Erythroblast (primary cell): ENCODE measurements around the gene HOXB2.
A peak's percentile ranks its signal among the peaks of the same experiment; 100 is the strongest.

Experiments
- DNase-seq, 2 experiments: peaks; one replicate each; lab custom pipeline; 2025; lab: John Stamatoyannopoulos, UW
- GATA1 ChIP-seq: IDR thresholded peaks from 2 replicates; pipeline ENCODE4 v1.6.1; 2011; ENCODE audit warnings: low read depth, mild to moderate bottlenecking, control low read depth, low read length, moderate library complexity
- POLR2A ChIP-seq: IDR thresholded peaks from 2 replicates; pipeline ENCODE4 v1.6.1; 2011; ENCODE audit warnings: mild to moderate bottlenecking, low read length

The HOXB2 gene

GRCh38 chr17:48545022-48545375 is at the start of gene HOXB2:
Gene HOXB2, minus strand, starts transcription at chr17:48545109. Its CDS starts 198 bp downstream, at chr17:48544911.
- peak; percentile 61 to 65 for DNase-seq
- TF ChIP-seq GATA1 (no peak), POLR2A (peak; percentile 33)

GRCh38 chr17:48593840-48594537 is 49.1 kb upstream of the HOXB2 start:
- TF ChIP-seq POLR2A = no peak
- TF ChIP-seq GATA1 = no peak
- DNase-seq = peak; percentile 82 to 88

DNA sequence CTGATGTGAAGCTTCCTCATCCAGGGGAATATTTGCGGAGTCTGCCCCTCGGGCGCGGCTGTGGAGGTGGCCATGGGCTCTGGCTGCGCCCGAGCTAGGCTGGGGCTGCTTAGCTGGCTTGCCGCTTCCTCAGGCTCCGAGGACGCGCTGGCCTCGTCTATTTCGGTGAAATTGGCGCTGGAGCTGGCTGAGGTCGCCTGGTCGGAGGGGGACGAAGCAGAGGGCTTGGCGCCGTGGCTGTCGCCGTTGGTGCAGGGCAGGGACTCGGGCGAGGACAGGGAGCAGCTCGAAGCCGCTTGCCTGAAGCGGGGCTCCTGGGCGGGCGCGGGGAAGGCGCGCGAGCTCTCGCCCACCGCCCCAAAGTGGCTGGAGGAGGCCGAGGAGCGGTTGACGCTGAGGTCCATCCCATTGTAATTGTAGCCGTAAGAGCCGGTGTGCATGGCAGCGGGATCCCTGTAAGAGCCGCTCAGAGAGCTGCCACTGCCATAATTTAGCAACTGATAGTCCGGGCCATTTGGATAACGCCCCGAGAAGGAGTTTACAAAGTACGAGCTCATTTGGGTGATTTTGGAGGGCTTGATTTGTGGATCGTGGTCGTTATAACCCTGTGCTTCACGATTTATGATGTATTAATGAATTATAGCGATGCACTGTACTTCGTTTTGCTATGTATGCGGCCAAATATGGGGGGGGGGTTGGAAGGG is 48.4 kb upstream of the HOXB2 start, which contains the start of gene HOXB5:
TSS of gene HOXB5 (minus strand) at position 654 of the 704 bp plus-strand sequence. CDS start at position 557, 97 bp downstream.
- peak; percentile 62 to 63 for DNase-seq
- no peak for TF ChIP-seq GATA1
- no peak for TF ChIP-seq POLR2A

GRCh38 chr17:48592577-48592976 is 47.7 kb upstream of the HOXB2 start:
- TF ChIP-seq GATA1 = no peak
- TF ChIP-seq POLR2A = no peak
- peak; percentile 35 to 51 for DNase-seq

DNA sequence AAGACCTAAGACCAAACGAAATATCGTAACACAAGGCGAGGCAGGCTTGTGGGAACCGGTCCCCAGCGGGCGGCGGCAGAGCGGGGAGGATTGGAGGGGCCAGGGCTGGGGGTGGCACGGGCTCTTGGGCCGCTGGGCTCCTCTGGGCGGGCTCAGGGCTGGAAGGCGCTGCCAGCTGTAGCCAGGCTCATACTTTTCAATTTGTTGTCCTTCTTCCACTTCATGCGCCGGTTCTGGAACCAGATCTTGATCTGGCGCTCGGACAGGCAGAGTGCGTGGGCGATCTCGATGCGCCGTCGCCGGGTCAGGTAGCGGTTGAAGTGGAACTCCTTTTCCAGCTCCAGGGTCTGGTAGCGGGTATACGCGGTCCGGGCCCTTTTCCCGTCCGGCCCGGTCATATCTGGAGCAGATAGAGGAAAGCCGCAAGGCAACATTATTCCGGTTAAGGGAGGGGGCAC is 47.2 kb upstream of the HOXB2 start:
- TF ChIP-seq POLR2A (no peak), GATA1 (no peak)
- DNase-seq = peak; percentile 18 to 31

DNA sequence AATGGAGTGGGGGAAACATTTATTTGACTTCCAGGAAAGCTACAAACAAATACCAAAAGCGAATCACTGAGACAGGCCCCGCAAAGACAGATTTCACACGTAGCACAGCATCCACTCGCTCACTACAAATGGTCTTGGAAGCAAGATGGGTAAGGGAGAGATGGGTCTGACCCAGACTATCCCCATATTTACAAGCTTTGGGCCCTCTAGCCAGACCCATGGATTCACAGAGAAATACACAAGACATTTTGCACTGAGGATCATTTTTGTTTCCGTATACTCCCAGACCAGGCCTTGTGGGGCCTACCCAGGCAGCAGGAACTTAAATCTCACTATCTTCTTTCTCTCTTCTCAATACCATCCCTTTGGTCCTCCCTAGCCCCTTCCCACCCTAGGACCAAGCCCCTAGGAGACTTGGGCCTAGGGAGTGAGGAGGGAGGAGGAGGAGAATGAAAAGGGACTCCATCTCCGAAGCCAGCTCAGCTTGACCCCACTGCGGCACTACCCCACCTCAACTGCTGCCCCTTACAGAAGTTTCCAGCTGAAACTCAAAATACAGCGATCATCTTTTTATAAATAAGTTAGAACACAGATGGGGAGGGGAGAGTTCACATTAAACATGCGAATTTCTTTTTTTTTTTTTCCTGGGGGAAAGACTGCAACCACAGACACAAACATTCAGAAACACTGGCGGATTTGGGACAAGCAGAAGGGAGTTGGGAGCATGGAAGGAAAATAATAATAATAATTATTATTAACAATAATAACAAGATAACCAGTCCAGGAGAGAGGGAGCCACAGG is 46.5 kb upstream of the HOXB2 start:
- no peak for TF ChIP-seq GATA1
- no peak for TF ChIP-seq POLR2A
- DNase-seq = no peak

- no peak for DNase-seq
- no peak for TF ChIP-seq GATA1
- no peak for TF ChIP-seq POLR2A
These were observed 45.8 kb upstream of the HOXB2 start for GRCh38 chr17:48590607-48591161.

DNA sequence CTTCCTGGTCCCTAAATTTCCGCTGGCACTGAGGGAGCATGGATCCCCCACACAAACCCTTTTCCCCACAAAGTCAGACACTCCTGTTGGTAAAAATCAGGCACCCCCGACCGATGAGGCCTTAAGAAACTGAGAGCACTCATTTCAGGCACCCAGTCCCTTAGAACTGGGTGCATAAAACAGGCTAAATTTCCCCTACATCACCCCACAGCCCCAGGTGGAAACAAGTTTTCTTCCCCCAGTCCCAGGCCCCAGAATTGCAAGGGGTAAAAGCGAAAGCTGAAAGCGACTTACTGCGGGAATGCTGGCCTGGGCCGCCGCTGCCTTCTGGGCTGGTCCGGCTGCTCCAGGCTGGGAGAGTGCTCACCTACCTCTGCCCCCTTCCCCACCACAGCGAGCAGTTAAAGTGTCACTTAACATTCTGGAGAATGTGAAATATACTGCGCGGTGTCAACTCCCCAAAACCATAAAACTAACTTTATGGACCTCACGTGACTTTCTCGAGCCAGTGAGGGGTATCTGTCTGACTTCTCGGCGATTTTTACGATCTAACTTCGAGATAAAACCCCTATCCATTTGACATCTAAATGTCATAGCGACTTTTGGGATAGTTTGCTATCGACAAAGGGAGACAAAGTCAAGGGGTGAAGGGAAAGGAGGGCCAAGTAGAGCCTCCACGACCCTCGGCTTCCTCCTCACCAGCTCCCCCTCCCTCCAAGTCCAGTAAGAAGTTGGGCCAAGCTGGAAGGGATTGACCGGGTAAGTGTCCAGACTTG is 45.1 kb upstream of the HOXB2 start, which contains the start of gene HOXB3:
TSS of gene HOXB3 (minus strand) at position 411 of the 776 bp plus-strand sequence. CDS start 37,767 bp downstream, outside the sequence.
- TF ChIP-seq GATA1 (no peak), POLR2A (no peak)
- DNase-seq = no peak

- TF ChIP-seq GATA1 (no peak), POLR2A (no peak)
- no peak for DNase-seq
These were observed 44.3 kb upstream of the HOXB2 start for GRCh38 chr17:48589060-48589830.

- no peak for DNase-seq
- TF ChIP-seq POLR2A (no peak), GATA1 (no peak)
These were observed 43.6 kb upstream of the HOXB2 start for GRCh38 chr17:48588528-48588927.

- TF ChIP-seq POLR2A (no peak), GATA1 (no peak)
- DNase-seq = no peak
These were observed 43.1 kb upstream of the HOXB2 start for GRCh38 chr17:48588074-48588415.

- TF ChIP-seq POLR2A (no peak), GATA1 (no peak)
- DNase-seq = no peak
These were observed 42.6 kb upstream of the HOXB2 start for GRCh38 chr17:48587276-48588073.
